K562 (cell line): ENCODE measurements around the gene CFAP126. TPM values are rescaled to one million over a fixed set of nuclear protein-coding genes. Genes with fewer than 3 reads are reported as not detected.

Experiments used
- AFF4 ChIP-seq: sonication (generic); formaldehyde crosslinking; IDR thresholded peaks from 2 replicates; pipeline ENCODE4 v1.8.0; 2023; ENCODE audit warnings: mild to moderate bottlenecking, missing genetic modification reagents
- CBX5 ChIP-seq: IDR thresholded peaks from 2 replicates; pipeline ENCODE4 v1.6.1; 2014; ENCODE audit warnings: low read depth, borderline replicate concordance
- EP400 ChIP-seq: fragments of 450-650 bp; IDR thresholded peaks from 2 replicates; pipeline ENCODE4 v1.6.1; 2017; ENCODE audit warnings: antibody characterized with exemption, mild to moderate bottlenecking, moderate library complexity
- ERF ChIP-seq: fragments of 450-650 bp; formaldehyde crosslinking; IDR thresholded peaks from 2 replicates; pipeline ENCODE4 v1.4.0; 2020; ENCODE audit warnings: mild to moderate bottlenecking, mixed read lengths
- FOSL1 ChIP-seq: fragments of 200-800 bp; sonication (Bioruptor generic); conservative IDR thresholded peaks from 2 replicates; pipeline ENCODE4 v1.6.1; 2016; ENCODE audit warnings: missing genetic modification characterization, missing compliant biosample characterization
- GABPA ChIP-seq: fragments of 200-800 bp; sonication (Bioruptor generic); conservative IDR thresholded peaks from 2 replicates; pipeline ENCODE4 v1.6.1; 2016; ENCODE audit warnings: low read depth, missing genetic modification characterization, missing compliant biosample characterization
- HOXB6 ChIP-seq: fragments of 250-450 bp; sonication (Bioruptor Pico); IDR thresholded peaks from 2 replicates; pipeline ENCODE4 v1.5.1; 2022; ENCODE audit warnings: mild to moderate bottlenecking, borderline replicate concordance
- MED1 ChIP-seq: sonication (generic); formaldehyde crosslinking; IDR thresholded peaks from 2 replicates; pipeline ENCODE4 v1.8.1; 2023; ENCODE audit warnings: missing genetic modification reagents, borderline replicate concordance
- NELFE ChIP-seq: IDR thresholded peaks from 2 replicates; pipeline ENCODE4 v1.6.1; 2011; ENCODE audit warnings: mild to moderate bottlenecking; ENCODE audit not compliant: insufficient read depth, insufficient read length
- NR4A1 ChIP-seq, 2 experiments: fragments of 250-450 bp in 1 of 2; fragments of 450-650 bp in 1 of 2; sonication (Bioruptor Pico) in 1 of 2; IDR thresholded peaks; 2 replicates each; pipeline versions ENCODE4 v1.4.0 to v1.6.1; 2016 to 2020; ENCODE audit warnings: mild to moderate bottlenecking in 2 of 2, missing compliant biosample characterization in 1 of 2, missing genetic modification characterization in 1 of 2, moderate library complexity in 1 of 2
- PHB2 ChIP-seq: fragments of 450-650 bp; IDR thresholded peaks from 2 replicates; pipeline ENCODE4 v1.6.1; 2017; ENCODE audit warnings: low read depth
- POLR2G ChIP-seq: fragments of 200-400 bp; formaldehyde crosslinking; IDR thresholded peaks from 2 replicates; pipeline ENCODE4 v1.6.1; 2017; ENCODE audit warnings: low read depth, mild to moderate bottlenecking, antibody characterized with exemption, low read length, moderate library complexity
- RBM14 ChIP-seq: fragments of 200-400 bp; formaldehyde crosslinking; IDR thresholded peaks from 2 replicates; pipeline ENCODE4 v1.6.1; 2018; ENCODE audit warnings: low read depth, mild to moderate bottlenecking, low read length, moderate library complexity, borderline replicate concordance; ENCODE audit not compliant: insufficient read depth
- RBM15 ChIP-seq: fragments of 200-400 bp; formaldehyde crosslinking; IDR thresholded peaks from 2 replicates; pipeline ENCODE4 v1.6.1; 2018; ENCODE audit warnings: mild to moderate bottlenecking, low read length, moderate library complexity; ENCODE audit not compliant: insufficient read depth
- RBM17 ChIP-seq: fragments of 200-400 bp; formaldehyde crosslinking; IDR thresholded peaks from 2 replicates; pipeline ENCODE4 v1.6.1; 2017; ENCODE audit warnings: low read depth, mild to moderate bottlenecking, low read length, borderline replicate concordance
- RNF2 ChIP-seq: sonication (generic); IDR thresholded peaks from 2 replicates; pipeline ENCODE4 v1.6.1; 2016
- SRSF3 ChIP-seq: fragments of 200-400 bp; formaldehyde crosslinking; IDR thresholded peaks from 2 replicates; pipeline ENCODE4 v1.6.1; 2016; ENCODE audit warnings: mild to moderate bottlenecking, low read length, moderate library complexity; ENCODE audit not compliant: insufficient read depth
- STAT6 ChIP-seq: sonication (generic); formaldehyde crosslinking; IDR thresholded peaks from 2 replicates; pipeline ENCODE4 v1.8.1; 2023; ENCODE audit warnings: mild to moderate bottlenecking, missing genetic modification reagents
- TAF7 ChIP-seq: fragments of 450-650 bp; IDR thresholded peaks from 2 replicates; pipeline ENCODE4 v1.6.1; 2016; ENCODE audit warnings: missing genetic modification characterization, missing compliant biosample characterization
- TSC22D4 ChIP-seq: fragments of 450-650 bp; IDR thresholded peaks from 2 replicates; pipeline ENCODE4 v1.6.1; 2016; ENCODE audit warnings: missing genetic modification characterization, missing biosample characterization, control low read depth
- ZNF134 ChIP-seq: fragments of 250-450 bp; sonication (Bioruptor Pico); conservative IDR thresholded peaks from 2 replicates; pipeline ENCODE4 v1.4.0; 2020
- ZNF583 ChIP-seq: fragments of 250-450 bp; sonication (Bioruptor Pico); IDR thresholded peaks from 2 replicates; pipeline ENCODE4 v1.4.0; 2020
- polyA plus RNA-seq, 8 experiments: library from polyadenylated mRNA; depleted of rRNA in 4 of 8; stranded (reverse) in 5 of 8; unstranded in 3 of 8; fragments of >200 nt; fragmentation: Nextera tagmentation in 2 of 8; fragmentation: Illumina TruSeq in 1 of 8; extraction: Ambion mirVana in 2 of 8; extraction: Trizol in 1 of 8; gene quantifications; 2 replicates each; pipeline versions ENCODE4 v1.2.1 to v1.2.3, GENCODE V29; 2011 to 2014; ENCODE audit warnings: inconsistent platforms in 1 of 8, missing spikeins in 1 of 8
- total RNA-seq, 7 experiments: library from RNA; depleted of rRNA in 6 of 7; stranded (reverse); fragments of >200 nt in 6 of 7; fragmentation: Illumina TruSeq in 2 of 7; extraction: Trizol in 2 of 7; gene quantifications; 2 replicates each; pipeline versions ENCODE4 v1.2.1 to v1.2.3, GENCODE V29; 2011 to 2021; ENCODE audit warnings: low replicate concordance in 1 of 7

Gene CFAP126
- total and polyA plus RNA-seq, 9 of the 15 experiments (the other 6 are each of a cell fraction or from before 2014, with no cell fraction given), result not detected

- no peak for TF ChIP-seq SRSF3
- 0 out of 2 replicates have a peak, but pooled peaks have one; percentile 74 for TF ChIP-seq ERF (CRISPR knock-in tag)
- no peak for TF ChIP-seq PHB2
- no peak for TF ChIP-seq CBX5
- no peak for TF ChIP-seq RBM15
- TF ChIP-seq ZNF583, result 0 out of 2 replicates have a peak, but pooled peaks have one; percentile 45
- no peak for TF ChIP-seq NR4A1 (CRISPR knock-in tag; IDR thresholded peaks at IDR 0.05)
- TF ChIP-seq NR4A1 (tag; IDR thresholded peaks at IDR 0.05), result peak; percentile 49; the same call in 1 of the 2 replicates
- no peak; the same call in 1 of the 2 replicates for TF ChIP-seq RNF2
- TF ChIP-seq MED1 (CRISPR knock-in tag), result no peak
- TF ChIP-seq EP400, result peak; percentile 90
- TF ChIP-seq STAT6, result no peak
- 0 out of 2 replicates have a peak, but pooled peaks have one; percentile 13 for TF ChIP-seq AFF4 (CRISPR knock-in tag)
- TF ChIP-seq FOSL1, result peak; percentile 91
- peak; percentile 92 for TF ChIP-seq POLR2G
- no peak for TF ChIP-seq RBM17
- TF ChIP-seq ZNF134 (CRISPR knock-in tag), result 0 out of 2 replicates have a peak, but pooled peaks have one; percentile 25
- TF ChIP-seq HOXB6 (CRISPR knock-in tag), result no peak
- no peak for TF ChIP-seq RBM14
- peak; percentile 54 for TF ChIP-seq TAF7 (tag)
- TF ChIP-seq GABPA (tag), result peak; percentile 91
- no peak for TF ChIP-seq TSC22D4 (tag)
- TF ChIP-seq NELFE, result no peak
Observed at GRCh38 chr1:161389691-161390558, 22.2 kb upstream of the CFAP126 start (continued).
